Measurements from ENCODE around the gene FBLN5.

Gene FBLN5

DNA sequence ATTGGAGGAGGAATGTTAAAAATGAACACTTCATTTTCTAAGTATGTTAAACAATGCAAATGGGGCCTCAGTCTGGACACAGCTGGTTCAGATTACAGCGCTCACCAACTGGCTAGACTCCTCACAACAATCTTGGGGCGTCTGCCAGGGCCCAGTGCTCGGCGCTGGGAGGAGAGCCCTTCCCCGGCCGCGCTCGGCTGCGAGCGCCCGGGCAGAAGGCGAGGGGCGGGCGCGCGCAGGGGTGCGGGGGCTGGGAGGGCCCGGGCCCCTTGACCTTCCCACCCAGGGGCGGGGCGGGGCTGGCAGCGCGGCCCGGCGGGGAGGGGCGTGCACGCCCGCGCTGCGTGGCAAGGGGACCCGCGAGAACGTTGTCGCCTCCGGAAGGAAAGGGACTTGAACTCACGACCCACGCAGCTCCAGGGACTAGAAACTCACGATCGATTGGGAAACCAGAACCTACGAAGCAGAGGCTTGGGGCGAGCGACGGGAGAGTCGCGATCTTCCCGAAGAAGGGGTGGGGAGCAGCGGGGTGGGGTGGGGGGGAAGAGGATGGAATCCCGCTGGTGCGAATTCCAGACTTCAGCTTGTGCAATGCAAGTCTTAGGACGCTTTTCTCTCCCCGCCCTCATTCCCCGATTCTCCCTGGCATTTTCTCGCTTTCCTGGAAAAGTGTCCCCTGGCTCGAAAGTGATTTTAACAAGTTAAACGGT lies at the start of gene FBLN5:
Gene FBLN5, minus strand, starts transcription at position 220 of the 710 bp plus-strand sequence. CDS start 465 bp downstream, outside the sequence.
- peaks cover 31% of the 10 kb centered on the region for H3K27me3 Mint-ChIP-seq
- no peaks in the 10 kb centered on the region for H3K9me3 Mint-ChIP-seq
- H3K36me3 Mint-ChIP-seq (ENCODE audit: low read depth) = no peaks in the 10 kb centered on the region
- ATAC-seq = peak; percentile 70
- peak; percentile 42 for DNase-seq
- peak within 1 kb of the TSS; percentile 80 for H3K4me3 Mint-ChIP-seq
- no peak within 1 kb of the TSS for H3K27ac Mint-ChIP-seq
- peaks cover 17% of the 10 kb centered on the region for H3K4me1 Mint-ChIP-seq

GRCh38 chr14:91996948-91997371 lies 49.5 kb upstream of the FBLN5 start:
- Mint-ChIP-seq H3K27me3 (no peaks in the 10 kb centered on the region), H3K27ac (no peak overlapping the region), H3K9me3 (no peaks in the 10 kb centered on the region), H3K4me3 (no peak overlapping the region), H3K4me1 (peaks cover 39% of the 10 kb centered on the region), H3K36me3 (ENCODE audit: low read depth) (peaks cover 36% of the 10 kb centered on the region)
- ATAC-seq = no peak
- DNase-seq = no peak

GRCh38 chr14:91987192-91987591 lies 39.7 kb upstream of the FBLN5 start:
- ATAC-seq = no peak

GRCh38 chr14:91985521-91986255 lies 38.2 kb upstream of the FBLN5 start:
- Mint-ChIP-seq H3K27ac (no peak overlapping the region), H3K36me3 (ENCODE audit: low read depth) (peaks cover 38% of the 10 kb centered on the region)

More at GRCh38 chr14:91987192-91987591, 39.7 kb upstream of the FBLN5 start:
- peaks cover 47% of the 10 kb centered on the region for H3K36me3 Mint-ChIP-seq (ENCODE audit: low read depth)
- peaks cover 2% of the 10 kb centered on the region for H3K4me1 Mint-ChIP-seq
- DNase-seq = no peak
- H3K9me3 Mint-ChIP-seq = no peaks in the 10 kb centered on the region
- no peak overlapping the region for H3K4me3 Mint-ChIP-seq
- H3K27ac Mint-ChIP-seq = no peak overlapping the region
- no peaks in the 10 kb centered on the region for H3K27me3 Mint-ChIP-seq

DNA sequence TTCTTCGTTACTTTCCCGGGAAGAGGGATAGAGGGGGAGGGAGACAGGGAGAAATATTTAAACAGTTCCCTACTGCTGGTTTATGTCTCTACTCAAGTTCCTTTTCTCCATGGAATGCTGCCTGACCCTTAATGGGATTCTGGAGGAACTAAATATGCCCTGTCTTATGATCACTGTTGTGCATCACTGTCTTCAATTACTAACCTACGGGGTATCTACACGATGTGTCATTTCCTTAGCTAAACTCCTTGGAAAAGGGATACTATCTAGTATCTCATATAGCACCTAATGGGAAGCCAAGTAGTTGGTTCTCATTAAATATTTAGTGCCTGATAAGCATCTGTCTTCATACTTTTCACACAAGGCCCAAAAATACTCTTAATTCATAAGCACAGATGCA lies 37.5 kb upstream of the FBLN5 start:
- H3K27ac Mint-ChIP-seq = no peak overlapping the region
- no peaks in the 10 kb centered on the region for H3K9me3 Mint-ChIP-seq
- peaks cover 8% of the 10 kb centered on the region for H3K4me1 Mint-ChIP-seq
- H3K36me3 Mint-ChIP-seq (ENCODE audit: low read depth) = peaks cover 38% of the 10 kb centered on the region
- DNase-seq (no peak), ATAC-seq (no peak)
- no peak overlapping the region for H3K4me3 Mint-ChIP-seq
- H3K27me3 Mint-ChIP-seq = no peaks in the 10 kb centered on the region

More at GRCh38 chr14:91985521-91986255, 38.2 kb upstream of the FBLN5 start:
- Mint-ChIP-seq H3K4me1 (peaks cover 2% of the 10 kb centered on the region), H3K4me3 (no peak overlapping the region), H3K27me3 (no peaks in the 10 kb centered on the region), H3K9me3 (no peaks in the 10 kb centered on the region)
- no peak for DNase-seq
- no peak for ATAC-seq

GRCh38 chr14:91983588-91983987 lies 36.1 kb upstream of the FBLN5 start:
- H3K9me3 Mint-ChIP-seq = no peaks in the 10 kb centered on the region

DNA sequence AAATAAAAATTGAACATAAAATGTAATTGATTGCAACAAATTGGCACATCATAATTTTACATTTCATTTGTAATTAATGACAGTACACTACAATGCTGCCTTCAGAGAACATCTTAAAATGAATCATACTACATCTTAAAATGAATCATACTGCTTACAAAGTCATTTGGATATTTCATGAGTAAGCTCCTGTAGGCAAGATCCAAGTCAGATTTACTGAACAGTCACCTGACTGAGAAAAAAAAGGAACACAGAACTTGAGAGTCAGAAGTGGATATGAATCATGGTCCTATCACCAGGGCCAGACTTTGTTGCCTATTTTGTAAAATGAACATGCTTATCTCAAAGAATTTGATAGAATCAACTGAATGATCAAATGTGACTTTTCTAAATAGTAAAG lies 32.7 kb upstream of the FBLN5 start:
- peaks cover 25% of the 10 kb centered on the region for H3K36me3 Mint-ChIP-seq (ENCODE audit: low read depth)
- no peaks in the 10 kb centered on the region for H3K27me3 Mint-ChIP-seq
- peak; percentile 98 for ATAC-seq
- peaks cover 28% of the 10 kb centered on the region for H3K4me1 Mint-ChIP-seq
- H3K9me3 Mint-ChIP-seq = no peaks in the 10 kb centered on the region
- no peak for DNase-seq
- peak overlapping the region; percentile 57 for H3K27ac Mint-ChIP-seq
- no peak overlapping the region for H3K4me3 Mint-ChIP-seq

More at GRCh38 chr14:91983588-91983987, 36.1 kb upstream of the FBLN5 start:
- Mint-ChIP-seq H3K36me3 (ENCODE audit: low read depth) (peaks cover 32% of the 10 kb centered on the region), H3K4me1 (peaks cover 20% of the 10 kb centered on the region), H3K4me3 (no peak overlapping the region), H3K27me3 (no peaks in the 10 kb centered on the region), H3K27ac (no peak overlapping the region)
- ATAC-seq = no peak
- no peak for DNase-seq

- DNase-seq (no peak), ATAC-seq (no peak)
- H3K27me3 Mint-ChIP-seq = no peaks in the 10 kb centered on the region
- H3K27ac Mint-ChIP-seq = no peak overlapping the region
- peaks cover 27% of the 10 kb centered on the region for H3K4me1 Mint-ChIP-seq
- peaks cover 23% of the 10 kb centered on the region for H3K36me3 Mint-ChIP-seq (ENCODE audit: low read depth)
- no peaks in the 10 kb centered on the region for H3K9me3 Mint-ChIP-seq
- no peak overlapping the region for H3K4me3 Mint-ChIP-seq
Measured at GRCh38 chr14:91977884-91978283, 30.4 kb upstream of the FBLN5 start.

DNA sequence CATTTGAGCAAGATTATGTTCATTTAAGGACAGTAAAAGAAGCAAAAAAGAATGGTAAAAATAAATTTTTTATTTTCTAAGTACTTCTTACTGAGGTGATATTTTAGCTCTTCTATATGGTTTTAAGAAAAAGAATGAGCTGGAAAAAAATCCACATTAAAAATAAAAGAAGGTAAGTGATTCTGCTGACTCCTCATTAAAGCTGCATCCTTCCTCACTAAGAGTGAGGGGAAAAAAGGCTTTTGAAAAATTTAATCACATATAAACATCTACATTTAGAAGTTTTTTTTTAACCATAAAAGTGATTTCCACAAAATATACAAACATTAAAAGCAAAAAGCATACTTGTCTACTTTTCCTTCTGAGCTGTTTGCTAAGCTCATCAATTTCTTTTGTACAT lies 28.3 kb upstream of the FBLN5 start:
- no peak overlapping the region for H3K27ac Mint-ChIP-seq
- ATAC-seq (no peak), DNase-seq (no peak)
- H3K36me3 Mint-ChIP-seq (ENCODE audit: low read depth) = peaks cover 29% of the 10 kb centered on the region
- H3K9me3 Mint-ChIP-seq = no peaks in the 10 kb centered on the region
- no peaks in the 10 kb centered on the region for H3K27me3 Mint-ChIP-seq
- no peak overlapping the region for H3K4me3 Mint-ChIP-seq
- H3K4me1 Mint-ChIP-seq = peaks cover 26% of the 10 kb centered on the region

DNA sequence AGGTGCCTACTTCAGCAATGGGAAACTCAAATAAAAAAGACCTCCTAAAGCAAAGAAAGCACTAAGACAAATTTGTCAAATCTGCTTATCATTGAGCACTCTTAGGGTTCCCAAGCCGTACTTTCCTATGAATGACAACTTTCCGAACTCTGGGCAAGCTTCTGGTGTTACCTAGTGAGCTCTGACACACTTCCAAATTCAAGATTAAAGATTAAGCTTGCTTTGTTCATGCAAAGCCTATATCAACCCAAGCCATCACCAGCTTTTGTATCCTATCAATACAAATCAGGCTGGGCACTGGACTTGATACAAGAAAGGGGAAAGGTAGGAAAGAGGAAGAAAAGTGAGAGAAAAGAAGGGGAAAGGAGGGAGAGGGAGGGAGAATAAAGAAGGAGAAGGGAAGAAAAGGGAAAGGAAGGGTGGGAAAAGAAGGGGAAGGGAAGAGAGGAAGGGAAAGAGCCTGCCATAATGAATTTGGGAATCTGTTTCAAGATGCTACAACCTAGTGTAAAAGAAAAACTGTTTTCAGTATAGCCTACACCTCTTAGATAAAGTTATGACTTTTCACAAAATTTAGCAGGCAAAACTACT lies 23.8 kb upstream of the FBLN5 start:
- Mint-ChIP-seq H3K4me3 (no peak overlapping the region), H3K27ac (no peak overlapping the region), H3K36me3 (ENCODE audit: low read depth) (peaks cover 34% of the 10 kb centered on the region), H3K27me3 (no peaks in the 10 kb centered on the region), H3K9me3 (no peaks in the 10 kb centered on the region), H3K4me1 (peaks cover 18% of the 10 kb centered on the region)
- no peak for DNase-seq
- no peak for ATAC-seq

GRCh38 chr14:91968280-91968679 lies 20.8 kb upstream of the FBLN5 start:
- ATAC-seq (peak; percentile 89), DNase-seq (peak; percentile 35)
- no peak overlapping the region for H3K4me3 Mint-ChIP-seq
- peak overlapping the region; percentile 71 for H3K27ac Mint-ChIP-seq
- H3K27me3 Mint-ChIP-seq = no peaks in the 10 kb centered on the region
- H3K36me3 Mint-ChIP-seq (ENCODE audit: low read depth) = peaks cover 28% of the 10 kb centered on the region
- H3K9me3 Mint-ChIP-seq = no peaks in the 10 kb centered on the region
- H3K4me1 Mint-ChIP-seq = peaks cover 18% of the 10 kb centered on the region

DNA sequence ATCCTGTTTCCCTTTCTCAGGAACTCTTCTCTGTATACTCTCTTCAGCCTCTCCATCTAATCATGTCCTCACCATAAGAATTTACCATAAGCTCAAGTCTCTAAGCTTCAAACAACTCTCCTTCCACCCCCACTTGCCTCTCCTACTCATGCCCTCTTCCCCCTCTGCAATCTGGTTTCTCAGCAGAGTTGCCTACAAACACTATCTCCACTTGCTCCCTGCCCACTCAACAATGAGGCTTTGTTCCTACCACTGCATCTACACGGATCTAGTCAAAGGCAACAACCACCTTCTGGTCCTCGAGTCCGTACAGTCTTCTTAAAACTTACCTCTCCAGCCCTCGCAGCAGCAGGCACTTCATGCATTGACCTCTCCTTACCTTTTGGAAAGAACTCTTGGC lies 17.2 kb upstream of the FBLN5 start:
- no peak for ATAC-seq
- Mint-ChIP-seq H3K9me3 (no peaks in the 10 kb centered on the region), H3K27ac (no peak overlapping the region), H3K27me3 (no peaks in the 10 kb centered on the region), H3K4me3 (no peak overlapping the region), H3K4me1 (peaks cover 29% of the 10 kb centered on the region), H3K36me3 (ENCODE audit: low read depth) (peaks cover 18% of the 10 kb centered on the region)
- DNase-seq = no peak

DNA sequence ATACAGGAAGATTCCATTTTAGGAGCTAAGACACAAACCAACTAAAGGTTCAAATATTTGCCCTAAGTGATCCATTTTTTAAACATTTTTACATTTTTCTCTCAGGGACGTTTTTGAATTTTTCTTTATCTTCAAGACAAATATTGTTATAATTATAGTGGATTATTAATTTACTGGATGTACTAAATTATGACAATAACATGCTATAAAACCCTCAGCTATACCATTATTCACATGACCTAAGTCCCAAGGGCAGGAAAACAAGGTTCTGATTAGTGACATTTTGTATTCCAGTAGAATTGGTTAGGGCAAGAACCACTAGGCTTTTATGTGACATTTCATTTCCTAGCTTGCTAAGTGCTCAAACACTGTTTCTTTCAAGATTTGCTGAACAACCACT lies 16.5 kb upstream of the FBLN5 start:
- no peaks in the 10 kb centered on the region for H3K27me3 Mint-ChIP-seq
- no peak overlapping the region for H3K27ac Mint-ChIP-seq

DNA sequence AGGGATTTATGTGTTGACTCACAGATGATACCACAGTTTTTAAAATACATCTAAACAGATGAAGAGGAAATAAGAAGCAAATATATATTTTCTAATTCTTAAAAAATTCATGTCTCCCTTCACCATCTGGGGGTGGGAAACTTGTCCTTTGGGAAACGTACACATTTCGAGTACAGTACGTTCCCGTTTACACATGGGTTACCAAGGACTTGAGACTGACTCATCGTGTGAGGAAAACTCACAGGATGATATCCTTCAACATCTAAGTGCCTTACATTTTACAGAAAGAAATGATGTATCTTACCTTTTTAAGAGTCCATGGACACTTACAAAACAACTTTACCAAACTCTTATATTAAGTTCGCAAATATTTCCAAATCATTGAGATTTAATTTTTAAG lies 16.0 kb upstream of the FBLN5 start:
- DNase-seq (no peak), ATAC-seq (no peak)
- H3K4me1 Mint-ChIP-seq = peaks cover 20% of the 10 kb centered on the region
- H3K27ac Mint-ChIP-seq = no peak overlapping the region
- peaks cover 7% of the 10 kb centered on the region for H3K36me3 Mint-ChIP-seq (ENCODE audit: low read depth)
- H3K9me3 Mint-ChIP-seq = no peaks in the 10 kb centered on the region
- H3K4me3 Mint-ChIP-seq = no peak overlapping the region
- H3K27me3 Mint-ChIP-seq = no peaks in the 10 kb centered on the region

More for the DNA sequence above, 16.5 kb upstream of the FBLN5 start:
- peaks cover 13% of the 10 kb centered on the region for H3K36me3 Mint-ChIP-seq (ENCODE audit: low read depth)
- no peak overlapping the region for H3K4me3 Mint-ChIP-seq
- no peaks in the 10 kb centered on the region for H3K9me3 Mint-ChIP-seq
- DNase-seq (no peak), ATAC-seq (no peak)
- peaks cover 26% of the 10 kb centered on the region for H3K4me1 Mint-ChIP-seq

All from activated naive CD8-positive, alpha-beta T cell treated with anti-CD3 and anti-CD28 coated beads, Interleukin-2, amount 50 U/mL, for 24 hours (primary cell).